ENCODE data around the gene RPS6KA5. TPM values are rescaled to one million over a fixed set of nuclear protein-coding genes. Genes with fewer than 3 reads are reported as not detected.

Gene RPS6KA5
- total RNA-seq, 1 experiment from 2014 or later, result 2.6 TPM

- in situ Hi-C loops (cut with HindIII; ENCODE audit: low pct_unique_long_range_greater_than_20kb, low sequenced_read_pairs) (no loop called here), intact Hi-C loops (cut with micrococcal nuclease; ENCODE audit: unreplicated experiment) (no loop called here)
- H3K9me3 ChIP-seq (ENCODE audit: control insufficient read depth, insufficient read depth, low read depth, low read length), result no peaks in the 10 kb centered on the region
- no peak overlapping the region for H3K27ac ChIP-seq (ENCODE audit: low read length)
- H3K4me1 ChIP-seq (ENCODE audit: control insufficient read depth, insufficient read depth, low read length), result no peaks in the 10 kb centered on the region
- CTCF ChIA-PET, result no interaction called here
- TF ChIP-seq TCF7L2 (IDR thresholded peaks at IDR 0.05; ENCODE audit: low read depth, low read length) (no peak), SIN3A (IDR thresholded peaks at IDR 0.05; ENCODE audit: borderline replicate concordance, insufficient read depth, low read depth, low read length) (no peak), POLR2AphosphoS5 (IDR thresholded peaks at IDR 0.05; ENCODE audit: low read depth, low read length) (no peak)
- TF ChIP-seq, protein P1, sequence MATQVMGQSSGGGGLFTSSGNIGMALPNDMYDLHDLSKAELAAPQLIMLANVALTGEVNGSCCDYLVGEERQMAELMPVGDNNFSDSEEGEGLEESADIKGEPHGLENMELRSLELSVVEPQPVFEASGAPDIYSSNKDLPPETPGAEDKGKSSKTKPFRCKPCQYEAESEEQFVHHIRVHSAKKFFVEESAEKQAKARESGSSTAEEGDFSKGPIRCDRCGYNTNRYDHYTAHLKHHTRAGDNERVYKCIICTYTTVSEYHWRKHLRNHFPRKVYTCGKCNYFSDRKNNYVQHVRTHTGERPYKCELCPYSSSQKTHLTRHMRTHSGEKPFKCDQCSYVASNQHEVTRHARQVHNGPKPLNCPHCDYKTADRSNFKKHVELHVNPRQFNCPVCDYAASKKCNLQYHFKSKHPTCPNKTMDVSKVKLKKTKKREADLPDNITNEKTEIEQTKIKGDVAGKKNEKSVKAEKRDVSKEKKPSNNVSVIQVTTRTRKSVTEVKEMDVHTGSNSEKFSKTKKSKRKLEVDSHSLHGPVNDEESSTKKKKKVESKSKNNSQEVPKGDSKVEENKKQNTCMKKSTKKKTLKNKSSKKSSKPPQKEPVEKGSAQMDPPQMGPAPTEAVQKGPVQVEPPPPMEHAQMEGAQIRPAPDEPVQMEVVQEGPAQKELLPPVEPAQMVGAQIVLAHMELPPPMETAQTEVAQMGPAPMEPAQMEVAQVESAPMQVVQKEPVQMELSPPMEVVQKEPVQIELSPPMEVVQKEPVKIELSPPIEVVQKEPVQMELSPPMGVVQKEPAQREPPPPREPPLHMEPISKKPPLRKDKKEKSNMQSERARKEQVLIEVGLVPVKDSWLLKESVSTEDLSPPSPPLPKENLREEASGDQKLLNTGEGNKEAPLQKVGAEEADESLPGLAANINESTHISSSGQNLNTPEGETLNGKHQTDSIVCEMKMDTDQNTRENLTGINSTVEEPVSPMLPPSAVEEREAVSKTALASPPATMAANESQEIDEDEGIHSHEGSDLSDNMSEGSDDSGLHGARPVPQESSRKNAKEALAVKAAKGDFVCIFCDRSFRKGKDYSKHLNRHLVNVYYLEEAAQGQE (IDR thresholded peaks at IDR 0.05; ENCODE audit: insufficient read depth in 1 of 2, low read depth in 2 of 2, low read length in 1 of 2), result no peak
- TF ChIP-seq, protein P2, sequence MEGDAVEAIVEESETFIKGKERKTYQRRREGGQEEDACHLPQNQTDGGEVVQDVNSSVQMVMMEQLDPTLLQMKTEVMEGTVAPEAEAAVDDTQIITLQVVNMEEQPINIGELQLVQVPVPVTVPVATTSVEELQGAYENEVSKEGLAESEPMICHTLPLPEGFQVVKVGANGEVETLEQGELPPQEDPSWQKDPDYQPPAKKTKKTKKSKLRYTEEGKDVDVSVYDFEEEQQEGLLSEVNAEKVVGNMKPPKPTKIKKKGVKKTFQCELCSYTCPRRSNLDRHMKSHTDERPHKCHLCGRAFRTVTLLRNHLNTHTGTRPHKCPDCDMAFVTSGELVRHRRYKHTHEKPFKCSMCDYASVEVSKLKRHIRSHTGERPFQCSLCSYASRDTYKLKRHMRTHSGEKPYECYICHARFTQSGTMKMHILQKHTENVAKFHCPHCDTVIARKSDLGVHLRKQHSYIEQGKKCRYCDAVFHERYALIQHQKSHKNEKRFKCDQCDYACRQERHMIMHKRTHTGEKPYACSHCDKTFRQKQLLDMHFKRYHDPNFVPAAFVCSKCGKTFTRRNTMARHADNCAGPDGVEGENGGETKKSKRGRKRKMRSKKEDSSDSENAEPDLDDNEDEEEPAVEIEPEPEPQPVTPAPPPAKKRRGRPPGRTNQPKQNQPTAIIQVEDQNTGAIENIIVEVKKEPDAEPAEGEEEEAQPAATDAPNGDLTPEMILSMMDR (IDR thresholded peaks at IDR 0.05), result no peak
- no peaks in the 10 kb centered on the region for H3K36me3 ChIP-seq (ENCODE audit: control insufficient read depth, insufficient read depth, low read length)
- ATAC-seq (no peak), DNase-seq (ENCODE audit: low read depth, low spot score) (no peak)
- H3K27me3 ChIP-seq (ENCODE audit: control insufficient read depth, insufficient read depth, low read length), result no peaks in the 10 kb centered on the region
- BruUV-seq (replicated peaks), result no TSS peak
- POLR2A ChIA-PET, result no interaction called here
- H3K4me3 ChIP-seq (ENCODE audit: low read depth in 2 of 2, low read length in 2 of 2), result no peak overlapping the region
Measured at GRCh38 chr14:90870950-90871604, 189.4 kb downstream of the RPS6KA5 start.

DNA sequence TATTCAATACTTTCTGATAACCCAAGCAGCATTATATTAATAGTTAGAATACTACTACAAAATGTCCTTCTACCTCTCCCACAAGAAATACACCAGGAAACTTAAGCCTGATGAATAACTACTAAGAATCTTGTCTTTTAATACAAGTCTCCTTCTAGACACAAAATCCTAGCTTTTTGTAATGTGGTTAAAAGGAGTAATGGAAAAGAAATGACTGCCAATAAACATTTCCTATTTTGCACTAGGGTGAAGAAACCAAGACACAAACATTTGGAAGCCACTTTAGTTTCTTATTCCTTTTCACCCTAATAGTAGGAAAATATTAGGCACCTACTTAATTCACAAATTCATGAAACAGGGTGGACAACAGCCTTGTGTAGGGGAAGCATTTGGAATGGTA is 192.9 kb downstream of the RPS6KA5 start:
- BruUV-seq (replicated peaks), result no TSS peak
- POLR2A ChIA-PET, result no interaction called here
- CTCF ChIA-PET, result interaction anchor here (0.6 kb wide), 1 partner anchor 108 kb away, joined by 6 read pairs; no protein-coding TSS in a partner anchor

More for the DNA sequence above, 192.9 kb downstream of the RPS6KA5 start:
- Histone ChIP-seq H3K4me3 (ENCODE audit: low read depth in 2 of 2, low read length in 2 of 2) (no peak overlapping the region), H3K27ac (ENCODE audit: low read length) (no peak overlapping the region), H3K9me3 (ENCODE audit: control insufficient read depth, insufficient read depth, low read depth, low read length) (no peaks in the 10 kb centered on the region), H3K36me3 (ENCODE audit: control insufficient read depth, insufficient read depth, low read length) (no peaks in the 10 kb centered on the region), H3K27me3 (ENCODE audit: control insufficient read depth, insufficient read depth, low read length) (no peaks in the 10 kb centered on the region), H3K4me1 (ENCODE audit: control insufficient read depth, insufficient read depth, low read length) (no peaks in the 10 kb centered on the region)
- ATAC-seq (no peak), DNase-seq (ENCODE audit: low read depth, low spot score) (no peak)
- intact Hi-C loops (cut with micrococcal nuclease; ENCODE audit: unreplicated experiment), result no loop called here
- TF ChIP-seq SIN3A (IDR thresholded peaks at IDR 0.05; ENCODE audit: borderline replicate concordance, insufficient read depth, low read depth, low read length) (no peak), POLR2AphosphoS5 (IDR thresholded peaks at IDR 0.05; ENCODE audit: low read depth, low read length) (no peak), TCF7L2 (IDR thresholded peaks at IDR 0.05; ENCODE audit: low read depth, low read length) (no peak)
- TF ChIP-seq, protein P2 (IDR thresholded peaks at IDR 0.05), result no peak
- TF ChIP-seq, protein P1 (IDR thresholded peaks at IDR 0.05; ENCODE audit: insufficient read depth in 1 of 2, low read depth in 2 of 2, low read length in 1 of 2), result no peak
- in situ Hi-C loops (cut with HindIII; ENCODE audit: low pct_unique_long_range_greater_than_20kb, low sequenced_read_pairs), result no loop called here
